ENCODE data around the gene DYNC1H1.
A peak's percentile ranks its signal among the peaks of the same experiment; 100 is the strongest.

DYNC1H1 gene

GRCh38 chr14:101944451-101944850 is 19.9 kb upstream of the DYNC1H1 start:
- DNase-seq (ENCODE audit: low read depth) = no peak

GRCh38 chr14:101945171-101945570 is 19.2 kb upstream of the DYNC1H1 start:
- DNase-seq (ENCODE audit: low read depth) = no peak

GRCh38 chr14:101947577-101947903 is 16.8 kb upstream of the DYNC1H1 start:
- DNase-seq (ENCODE audit: low read depth) = no peak

- peak; percentile 98 for DNase-seq (ENCODE audit: low read depth)
Measured at GRCh38 chr14:101947904-101948665, 16.3 kb upstream of the DYNC1H1 start.

GRCh38 chr14:101948666-101949216 is 15.6 kb upstream of the DYNC1H1 start:
- DNase-seq (ENCODE audit: low read depth) = no peak

- DNase-seq (ENCODE audit: low read depth) = no peak
Measured at GRCh38 chr14:101950100-101950499, 14.3 kb upstream of the DYNC1H1 start.

GRCh38 chr14:101950516-101951215 is 13.7 kb upstream of the DYNC1H1 start:
- DNase-seq (ENCODE audit: low read depth) = no peak

- no peak for DNase-seq (ENCODE audit: low read depth)
Measured at GRCh38 chr14:101953151-101953550, 11.2 kb upstream of the DYNC1H1 start.

GRCh38 chr14:101954501-101954900 is 9.9 kb upstream of the DYNC1H1 start:
- no peak for DNase-seq (ENCODE audit: low read depth)

- DNase-seq (ENCODE audit: low read depth) = no peak
Measured at GRCh38 chr14:101955695-101956161, 8.6 kb upstream of the DYNC1H1 start.

GRCh38 chr14:101956179-101956885 is 8.0 kb upstream of the DYNC1H1 start:
- DNase-seq (ENCODE audit: low read depth) = no peak

- DNase-seq (ENCODE audit: low read depth) = no peak
Measured at GRCh38 chr14:101957406-101958234, 6.8 kb upstream of the DYNC1H1 start.

- DNase-seq (ENCODE audit: low read depth) = no peak
Measured at GRCh38 chr14:101958418-101959180, 5.8 kb upstream of the DYNC1H1 start.

- no peak for DNase-seq (ENCODE audit: low read depth)
Measured at GRCh38 chr14:101959277-101959676, 5.1 kb upstream of the DYNC1H1 start.

- DNase-seq (ENCODE audit: low read depth) = no peak
Measured at GRCh38 chr14:101960225-101960624, 4.1 kb upstream of the DYNC1H1 start.

- peak; percentile 64 for DNase-seq (ENCODE audit: low read depth)
Measured at GRCh38 chr14:101961011-101961721, 3.2 kb upstream of the DYNC1H1 start.

- DNase-seq (ENCODE audit: low read depth) = no peak
Measured at GRCh38 chr14:101961746-101962502, 2.4 kb upstream of the DYNC1H1 start.

GRCh38 chr14:101962503-101962874 is 1.9 kb upstream of the DYNC1H1 start:
- no peak for DNase-seq (ENCODE audit: low read depth)

GRCh38 chr14:101963052-101963451 is 1.3 kb upstream of the DYNC1H1 start:
- no peak for DNase-seq (ENCODE audit: low read depth)
